Measurements from ENCODE around the gene ARL8B.

The ARL8B gene

GRCh38 chr3:5115506-5116162 is 6.5 kb upstream of the ARL8B start (continued):
- no peak for TF ChIP-seq CSRNP3 (CRISPR knock-in tag; IDR thresholded peaks at IDR 0.05)
- no peak for TF ChIP-seq ARNTL (CRISPR knock-in tag; IDR thresholded peaks at IDR 0.05; ENCODE audit: borderline replicate concordance, low read depth)
- no peak for TF ChIP-seq TCF4 (CRISPR knock-in tag; IDR thresholded peaks at IDR 0.05; ENCODE audit: borderline replicate concordance)

- TF ChIP-seq GLIS3 (CRISPR knock-in tag; IDR thresholded peaks at IDR 0.05) (no peak), ESRRG (CRISPR knock-in tag; IDR thresholded peaks at IDR 0.05) (no peak), ARNTL (CRISPR knock-in tag; IDR thresholded peaks at IDR 0.05; ENCODE audit: borderline replicate concordance, low read depth) (no peak), ISL1 (CRISPR knock-in tag; IDR thresholded peaks at IDR 0.05) (no peak), CSRNP3 (CRISPR knock-in tag; IDR thresholded peaks at IDR 0.05) (no peak), CSDC2 (CRISPR knock-in tag; IDR thresholded peaks at IDR 0.05) (no peak), BACH2 (CRISPR knock-in tag; IDR thresholded peaks at IDR 0.05; ENCODE audit: borderline replicate concordance) (no peak), OSR1 (CRISPR knock-in tag; IDR thresholded peaks at IDR 0.05) (no peak), SNAI2 (CRISPR knock-in tag; IDR thresholded peaks at IDR 0.05) (no peak), ZFP3 (CRISPR knock-in tag; IDR thresholded peaks at IDR 0.05) (no peak), ZFP30 (CRISPR knock-in tag; IDR thresholded peaks at IDR 0.05) (no peak)
Observed at GRCh38 chr3:5116538-5116937, 5.6 kb upstream of the ARL8B start.

GRCh38 chr3:5120446-5120845 is 1.6 kb upstream of the ARL8B start:
- TF ChIP-seq ESRRG (CRISPR knock-in tag; IDR thresholded peaks at IDR 0.05), result no peak
- no peak for TF ChIP-seq TSHZ2 (CRISPR knock-in tag; IDR thresholded peaks at IDR 0.05)
- TF ChIP-seq ZNF565 (CRISPR knock-in tag; conservative IDR thresholded peaks at IDR 0.05; ENCODE audit: low read depth), result no peak
- ATAC-seq, result no peak

More at GRCh38 chr3:5116538-5116937, 5.6 kb upstream of the ARL8B start:
- ATAC-seq, result no peak

GRCh38 chr3:5122741-5123706 is 932 bp downstream of the ARL8B start:
- ATAC-seq, result peak; percentile 65

More at GRCh38 chr3:5122741-5123706, 932 bp downstream of the ARL8B start:
- TF ChIP-seq RARB (CRISPR knock-in tag; IDR thresholded peaks at IDR 0.05) (no peak), BACH2 (CRISPR knock-in tag; IDR thresholded peaks at IDR 0.05; ENCODE audit: borderline replicate concordance) (no peak), ARNTL (CRISPR knock-in tag; IDR thresholded peaks at IDR 0.05; ENCODE audit: borderline replicate concordance, low read depth) (no peak), ZNF70 (CRISPR knock-in tag; IDR thresholded peaks at IDR 0.05) (no peak), TSHZ2 (CRISPR knock-in tag; IDR thresholded peaks at IDR 0.05) (no peak), GLIS3 (CRISPR knock-in tag; IDR thresholded peaks at IDR 0.05) (no peak), ZC3H10 (CRISPR knock-in tag; IDR thresholded peaks at IDR 0.05) (no peak), ZNF8 (CRISPR knock-in tag; IDR thresholded peaks at IDR 0.05) (no peak), OSR1 (CRISPR knock-in tag; IDR thresholded peaks at IDR 0.05) (no peak), SNAI2 (CRISPR knock-in tag; IDR thresholded peaks at IDR 0.05) (no peak)
